ENCODE data around the gene BABAM1.

DNA sequence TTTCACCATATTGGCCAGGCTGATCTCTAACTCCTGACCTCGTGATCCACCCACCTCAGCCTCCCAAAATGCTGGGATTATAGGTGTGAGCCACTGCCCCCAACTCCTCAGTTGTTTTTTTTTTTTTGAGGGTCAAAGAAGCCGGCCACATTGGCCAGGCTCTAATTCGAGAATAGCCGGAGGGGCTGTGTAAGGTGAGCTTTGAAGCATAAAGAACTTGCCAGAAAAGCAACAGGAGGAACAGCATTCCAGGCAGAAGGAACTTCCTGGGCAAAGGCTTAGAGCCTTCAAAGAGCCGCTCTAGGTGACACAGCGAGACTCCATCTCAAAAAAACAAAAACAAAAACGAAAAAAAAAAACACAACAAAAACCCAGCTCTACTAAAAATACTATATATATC, 1.2 kb upstream of the BABAM1 start:
- TF ChIP-seq POLR2AphosphoS5 (IDR thresholded peaks at IDR 0.05): no peak
- TF ChIP-seq POLR2A (IDR thresholded peaks at IDR 0.05; ENCODE audit: low read depth): no peak
- TF ChIP-seq, protein P1, sequence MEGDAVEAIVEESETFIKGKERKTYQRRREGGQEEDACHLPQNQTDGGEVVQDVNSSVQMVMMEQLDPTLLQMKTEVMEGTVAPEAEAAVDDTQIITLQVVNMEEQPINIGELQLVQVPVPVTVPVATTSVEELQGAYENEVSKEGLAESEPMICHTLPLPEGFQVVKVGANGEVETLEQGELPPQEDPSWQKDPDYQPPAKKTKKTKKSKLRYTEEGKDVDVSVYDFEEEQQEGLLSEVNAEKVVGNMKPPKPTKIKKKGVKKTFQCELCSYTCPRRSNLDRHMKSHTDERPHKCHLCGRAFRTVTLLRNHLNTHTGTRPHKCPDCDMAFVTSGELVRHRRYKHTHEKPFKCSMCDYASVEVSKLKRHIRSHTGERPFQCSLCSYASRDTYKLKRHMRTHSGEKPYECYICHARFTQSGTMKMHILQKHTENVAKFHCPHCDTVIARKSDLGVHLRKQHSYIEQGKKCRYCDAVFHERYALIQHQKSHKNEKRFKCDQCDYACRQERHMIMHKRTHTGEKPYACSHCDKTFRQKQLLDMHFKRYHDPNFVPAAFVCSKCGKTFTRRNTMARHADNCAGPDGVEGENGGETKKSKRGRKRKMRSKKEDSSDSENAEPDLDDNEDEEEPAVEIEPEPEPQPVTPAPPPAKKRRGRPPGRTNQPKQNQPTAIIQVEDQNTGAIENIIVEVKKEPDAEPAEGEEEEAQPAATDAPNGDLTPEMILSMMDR (IDR thresholded peaks at IDR 0.05): no peak
- no peak for TF ChIP-seq EP300 (IDR thresholded peaks at IDR 0.05)
